Measurements from ENCODE around the gene BAIAP3.

BAIAP3 gene

GRCh38 chr16:1395444-1396031 is 62.1 kb downstream of the BAIAP3 start:
- no peak for DNase-seq

GRCh38 chr16:1397779-1398178 is 64.3 kb downstream of the BAIAP3 start:
- DNase-seq, result no peak

GRCh38 chr16:1398351-1398750 is 64.9 kb downstream of the BAIAP3 start:
- DNase-seq, result no peak

Measured in T-helper 2 cell (primary cell).